Astrocyte of the spinal cord (primary cell): Measurements from ENCODE around the gene MYL3.

Experiments used
- DNase-seq: peaks from one replicate; pipeline ENCODE4 v3.0.0; 2011; ENCODE audit warnings: low read depth, low spot score
- H3K4me3 ChIP-seq: 2 replicates; pipeline ENCODE4 v1.5.1; 2011; ENCODE audit warnings: low read depth, mild to moderate bottlenecking, low read length, moderate library complexity
- CTCF ChIP-seq: IDR thresholded peaks from 2 replicates; pipeline ENCODE4 v1.5.1; 2012; ENCODE audit warnings: low read depth, mild to moderate bottlenecking, low read length, inconsistent platforms
- in situ Hi-C: cut with HindIII; loops from 2 replicates; pipeline ENCODE4 v1.10.0; 2017; ENCODE audit warnings: low sequenced_read_pairs

Gene MYL3

GRCh38 chr3:46900007-46900292 lies 36.7 kb upstream of the MYL3 start:
- DNase-seq = no peak
- TF ChIP-seq CTCF = no peak
- H3K4me3 ChIP-seq = no peak overlapping the region
- in situ Hi-C loops = no loop called here

GRCh38 chr3:46899151-46900006 lies 36.1 kb upstream of the MYL3 start:
- no peak for DNase-seq
- in situ Hi-C loops = no loop called here
- no peak overlapping the region for H3K4me3 ChIP-seq
- TF ChIP-seq CTCF = no peak

GRCh38 chr3:46898321-46899150 lies 35.3 kb upstream of the MYL3 start:
- in situ Hi-C loops = no loop called here
- TF ChIP-seq CTCF = no peak
- DNase-seq = no peak
- no peak overlapping the region for H3K4me3 ChIP-seq

- no peak overlapping the region for H3K4me3 ChIP-seq
- TF ChIP-seq CTCF = no peak
- in situ Hi-C loops = no loop called here
- no peak for DNase-seq
Observed at GRCh38 chr3:46897829-46898320, 34.6 kb upstream of the MYL3 start.

- no peak for DNase-seq
Observed at GRCh38 chr3:46897031-46897430, 33.8 kb upstream of the MYL3 start.

DNA sequence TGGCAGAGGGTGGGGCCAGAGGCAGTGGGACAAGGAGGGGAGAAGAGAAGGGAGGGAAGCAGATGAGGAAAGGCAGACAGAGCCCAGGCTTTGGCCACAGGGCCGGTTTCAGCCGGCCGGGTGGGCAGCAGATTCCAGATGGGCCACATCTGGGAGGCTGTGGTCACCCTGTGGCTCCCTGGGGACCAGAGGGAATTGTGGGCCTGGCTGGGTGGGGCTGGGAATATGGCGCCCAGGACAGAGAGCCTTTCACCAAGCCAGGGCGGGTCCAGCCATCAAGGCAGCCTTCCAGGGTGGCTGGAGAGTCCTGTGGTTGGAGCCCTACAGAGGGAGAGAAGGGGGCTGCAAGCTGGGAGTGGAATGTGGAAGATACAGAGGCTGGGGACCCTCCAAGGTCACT lies 33.1 kb upstream of the MYL3 start:
- TF ChIP-seq CTCF = no peak
- no peak overlapping the region for H3K4me3 ChIP-seq
- in situ Hi-C loops = no loop called here
- DNase-seq = no peak

More at GRCh38 chr3:46897031-46897430, 33.8 kb upstream of the MYL3 start:
- TF ChIP-seq CTCF = no peak
- H3K4me3 ChIP-seq = no peak overlapping the region
- in situ Hi-C loops = no loop called here
